ENCODE results near the gene RAPGEF1. TPM values are rescaled to one million over a fixed set of nuclear protein-coding genes. Genes with fewer than 3 reads are reported as not detected.

The RAPGEF1 gene
- total and polyA plus RNA-seq, 2 experiments from 2014 or later: 9.9 to 82.8 TPM

GRCh38 chr9:131623655-131624330 is 116.1 kb downstream of the RAPGEF1 start:
- Histone ChIP-seq H3K27me3 (ENCODE audit: insufficient read depth) (no peaks in the 10 kb centered on the region), H3K27ac (ENCODE audit: low read depth) (no peak overlapping the region), H3K79me2 (replicated peaks; ENCODE audit: insufficient read depth) (no peaks in the 10 kb centered on the region), H3K4me2 (no peak overlapping the region), H3K4me1 (ENCODE audit: insufficient read depth) (no peaks in the 10 kb centered on the region), H3K4me3 (no peak overlapping the region), H3F3A (replicated peaks; ENCODE audit: low read depth) (no peaks in the 10 kb centered on the region), H3K9me2 (ENCODE audit: insufficient read depth) (no peaks in the 10 kb centered on the region), H2AFZ (no peak overlapping the region), H4K20me1 (replicated peaks; ENCODE audit: insufficient read depth) (peaks cover 3% of the 10 kb centered on the region), H3K36me3 (ENCODE audit: insufficient read depth) (peaks cover 15% of the 10 kb centered on the region; the same call in 1 of the 2 replicates)
- Mint-ChIP-seq H3K27ac (no peak overlapping the region; the same call in 1 of the 2 replicates), H3K4me3 (no peak overlapping the region), H3K4me1 (peaks cover 16% of the 10 kb centered on the region), H3K27me3 (ENCODE audit: insufficient read depth, low read depth, poor library complexity) (peaks cover 14% of the 10 kb centered on the region), H3K36me3 (ENCODE audit: low read depth) (peaks cover 37% of the 10 kb centered on the region), H3K9me3 (no peaks in the 10 kb centered on the region)
- ATAC-seq: no peak
- no peak for TF ChIP-seq NANOG (IDR thresholded peaks at IDR 0.05; ENCODE audit: borderline replicate concordance)
- no peak for TF ChIP-seq REST (IDR thresholded peaks at IDR 0.05; ENCODE audit: unreplicated experiment)
- TF ChIP-seq EZH2phosphoT487 (IDR thresholded peaks at IDR 0.05; ENCODE audit: unreplicated experiment): no peak
- TF ChIP-seq POLR2AphosphoS5 (IDR thresholded peaks at IDR 0.05; ENCODE audit: low read depth): no peak
- no peak for TF ChIP-seq ZNF114 (CRISPR knock-in tag; IDR thresholded peaks at IDR 0.05)
- TF ChIP-seq ZNF462 (CRISPR knock-in tag; IDR thresholded peaks at IDR 0.05): no peak
- TF ChIP-seq ZNF331 (CRISPR knock-in tag; IDR thresholded peaks at IDR 0.05; ENCODE audit: low read depth): no peak
- TF ChIP-seq CTCF (conservative IDR thresholded peaks at IDR 0.05; ENCODE audit: low read depth in 2 of 2): no peak
- no peak for TF ChIP-seq ETS1 (IDR thresholded peaks at IDR 0.05)
- DNase-seq (ENCODE audit: low spot score): no peak
